NT2/D1 (cell line): ENCODE results near the gene EID3.

Source experiments
- YY1 ChIP-seq: IDR thresholded peaks from 2 replicates; pipeline ENCODE4 v1.6.1; 2011; ENCODE audit not compliant: insufficient read length, insufficient read depth
- ZNF274 ChIP-seq: IDR thresholded peaks from 2 replicates; pipeline ENCODE4 v1.6.1; 2011; ENCODE audit warnings: mild to moderate bottlenecking, low read depth, low read length

DNA sequence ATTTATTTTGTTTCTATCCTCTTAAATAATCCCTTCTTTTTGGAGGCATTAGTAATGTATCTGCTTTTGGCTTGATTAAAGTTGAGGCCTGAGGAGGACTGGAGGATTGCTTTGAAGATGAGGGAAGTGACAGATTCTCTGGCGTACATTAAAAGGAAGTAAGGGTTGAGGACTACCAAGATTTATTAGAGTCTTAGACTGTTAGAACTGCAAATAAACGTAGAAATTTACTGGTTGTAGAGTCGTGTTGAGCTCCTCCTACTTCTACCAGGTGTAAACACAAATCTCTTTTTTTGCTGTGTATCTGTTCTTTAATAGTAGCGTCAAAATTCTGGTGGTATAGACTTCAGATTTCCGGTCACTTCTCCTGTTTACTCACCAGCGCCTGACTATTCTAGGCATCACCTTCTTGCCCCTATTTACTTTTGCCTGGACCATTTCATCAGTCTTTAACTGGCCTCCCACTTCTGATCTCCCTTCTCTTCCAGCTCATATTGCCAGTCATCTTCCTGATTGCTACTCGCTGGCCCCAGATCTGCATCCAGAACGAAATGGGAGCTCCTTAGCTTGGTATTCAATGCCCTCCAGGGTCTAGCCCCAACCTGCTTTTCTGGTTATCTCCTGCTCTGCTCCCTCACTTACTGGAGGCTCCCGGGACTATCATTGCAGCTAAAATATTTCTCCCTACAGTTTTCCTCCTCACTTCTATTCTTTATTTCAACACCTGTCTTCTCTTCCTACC is 8.4 kb upstream of the EID3 start:
- no peak for TF ChIP-seq ZNF274
- TF ChIP-seq YY1, result no peak
